Heart right ventricle (tissue), 16 donors: ENCODE data around the gene RUSF1. TPM values are rescaled to one million over a fixed set of nuclear protein-coding genes. Genes with fewer than 3 reads are reported as not detected.

ENCODE experiments used
- ATAC-seq, 8 donors: fragments of 200-7000 bp; cut with Tn5 transposase; one replicate each; pipeline ENCODE4 v1.9.1; 2020; ENCODE audit warnings: mild to moderate bottlenecking in 8 of 8, moderate library complexity in 8 of 8, moderate number of reproducible peaks in 1 of 8
- DNase-seq, 2 donors: peaks; one replicate each; pipeline ENCODE4 v3.0.0-alpha.2; 2020
- H3K27ac ChIP-seq, 10 donors: fragments of 200-600 bp; sonication (generic) in 2 of 10; one replicate each; pipeline versions ENCODE4 v1.5.0 to v1.8.0; 2020 to 2022; ENCODE audit warnings: mild to moderate bottlenecking in 3 of 10
- H3K27me3 ChIP-seq, 7 donors: fragments of 200-600 bp; one replicate each; pipeline ENCODE4 v1.8.0; 2021 to 2022; ENCODE audit warnings: mild to moderate bottlenecking in 2 of 7
- H3K36me3 ChIP-seq, 9 donors: fragments of 200-600 bp; sonication (generic) in 1 of 9; one replicate each; pipeline versions ENCODE4 v1.5.0 to v1.8.0; 2020 to 2022; ENCODE audit warnings: mild to moderate bottlenecking in 2 of 9
- H3K4me1 ChIP-seq, 9 donors: fragments of 200-600 bp; sonication (generic) in 1 of 9; one replicate each; pipeline versions ENCODE4 v1.5.0 to v1.8.0; 2020 to 2022; ENCODE audit warnings: mild to moderate bottlenecking in 4 of 9
- H3K4me3 ChIP-seq, 10 donors: fragments of 200-600 bp; sonication (generic) in 2 of 10; one replicate each; pipeline versions ENCODE4 v1.5.0 to v1.8.0; 2020 to 2022; ENCODE audit warnings: mild to moderate bottlenecking in 7 of 10, moderate library complexity in 2 of 10
- H3K9me3 ChIP-seq, 11 donors: fragments of 200-600 bp in 10 of 11; sonication (generic) in 2 of 11; one replicate each; pipeline versions ENCODE4 v1.5.0 to v1.8.0; 2013 to 2022; ENCODE audit warnings: mild to moderate bottlenecking in 2 of 11, control low read depth in 1 of 11, moderate library complexity in 1 of 11
- CTCF ChIP-seq, 9 donors: fragments of 200-600 bp; sonication (generic) in 2 of 9; IDR thresholded peaks; one replicate each; pipeline versions ENCODE4 v1.5.0 to v1.8.0; 2021 to 2022; ENCODE audit warnings: antibody characterized with exemption in 9 of 9, mild to moderate bottlenecking in 5 of 9, moderate library complexity in 1 of 9
- WGBS, 2 donors: extraction: QIAGEN DNeasy Blood & Tissue Kit; methylation state at CpG; one replicate each; pipeline ENCODE4 v1.1.7; 2013; ENCODE audit warnings: inconsistent platforms in 1 of 2; 5-methylcytosine and 5-hydroxymethylcytosine counted together
- intact Hi-C, 10 donors: fragments of 100-400 bp; cut with DNase I; formaldehyde crosslinking; loops; one replicate each; pipeline versions ENCODE4 v1.11.1 to v1.14.2; 2022
- polyA plus RNA-seq, 2 donors: library from polyadenylated mRNA; stranded (reverse); fragments of 200-250 nt; gene quantifications; one replicate each; pipeline ENCODE4 v1.2.3, GENCODE V29; 2013
- total RNA-seq, 10 donors: library from RNA; stranded (reverse); fragmentation: NEBNext Ultra II Directional in 3 of 10; extraction: Animal tissue kit (Norgen Biotek cat#: 25700) in 3 of 10; gene quantifications; one replicate each; pipeline versions ENCODE4 v1.2.1 to v1.2.4, GENCODE V29; 2021 to 2023
- donor health status: Arrhythmogenic right ventricular cardiomyopathy.
- donor health status: ischemic (EF 13 %, LVEDD 7.1; RV severe dilation, severe dysfunction).
- donor health status: healthy with polysubstance abuse.
- donor health status: DM: no; HTN: yes; CAD: no.
- donor health status: DM: no; HTN: no; CAD: no.
- donor health status: ischemic (EF 25% LVEDD 6.9; RV normal size, moderate dysfunction).
- donor health status: ischemic (EF 25% LVEDD 5.7; RV mildly dilated, moderate dysfunction).
- donor health status: healthy.
- donor health status: DM: yes; HTN: yes; CAD: no.
- donor health status: Ischemic cardiomyopathy.
- donor health status: ischemic (EF 35%, LVEDD 5.7; RV mildly dilated, moderate dysfunction).
- donor health status: nonischemic (EF 11% LVEDD 7.7; RV severe dilation, severe dysfunction).
- donor health status: DM: yes; HTN: yes; CAD: no.
- donor health status: PGD.
- donor health status: ischemic (EF 29% LVEDD 5.4; RV normal size, mild dysfunction).
- donor health status: nonischemic (EF 23%, LVEDD 6.1; RV moderate dilation, normal function).

Gene RUSF1
- total and polyA plus RNA-seq, 12 donors: 21.9 to 44.4 (median 25.0) TPM

DNA sequence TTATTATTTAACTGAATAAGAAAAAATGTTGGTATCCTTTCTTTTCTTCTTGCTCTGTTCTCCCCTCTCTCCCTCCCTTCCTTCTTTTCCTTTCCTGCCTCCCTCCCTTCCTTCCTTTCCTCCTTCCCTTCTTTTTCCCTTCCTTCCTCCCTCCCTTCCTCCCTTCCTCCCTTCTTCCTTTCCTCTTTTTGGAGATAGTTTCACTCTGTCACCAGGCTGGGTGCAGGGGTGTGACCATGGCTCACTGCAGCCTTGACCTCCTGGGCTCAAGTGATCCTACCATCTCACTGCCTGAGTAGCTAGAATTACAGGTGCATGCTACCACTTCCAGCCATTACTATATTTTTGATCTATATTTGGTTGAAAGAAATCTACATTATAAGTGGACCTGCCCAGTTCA is 5.7 kb upstream of the RUSF1 start:
- ATAC-seq (no peak), DNase-seq (no peak)
- Histone ChIP-seq H3K4me1 (peaks cover 3 to 13% (median 9%) of the 10 kb centered on the region in 9 donors), H3K4me3 (no peak overlapping the region), H3K27me3 (peaks cover 0 to 10% (median 0%) of the 10 kb centered on the region in 7 donors), H3K9me3 (no peaks in the 10 kb centered on the region), H3K27ac (no peak overlapping the region), H3K36me3 (no peaks in the 10 kb centered on the region)
- TF ChIP-seq CTCF (IDR thresholded peaks at IDR 0.05): no peak
- intact Hi-C loops: no loop called here

- no peaks in the 10 kb centered on the region for H3K36me3 ChIP-seq
- ATAC-seq: no peak
- no peak overlapping the region for H3K4me3 ChIP-seq
- 71 to 79% methylated on average over 6 of the region's 6 CpGs for WGBS, 2 donors
- TF ChIP-seq CTCF (IDR thresholded peaks at IDR 0.05): no peak
- H3K4me1 ChIP-seq: peaks cover 3 to 15% (median 11%) of the 10 kb centered on the region in 9 donors
- H3K27me3 ChIP-seq: peaks cover 0 to 5% (median 0%) of the 10 kb centered on the region in 7 donors
- intact Hi-C loops: no loop called here
- H3K27ac ChIP-seq: no peak overlapping the region
- H3K9me3 ChIP-seq: no peaks in the 10 kb centered on the region
- no peak for DNase-seq
These were observed 4.9 kb upstream of the RUSF1 start for GRCh38 chr16:31513126-31513525.

DNA sequence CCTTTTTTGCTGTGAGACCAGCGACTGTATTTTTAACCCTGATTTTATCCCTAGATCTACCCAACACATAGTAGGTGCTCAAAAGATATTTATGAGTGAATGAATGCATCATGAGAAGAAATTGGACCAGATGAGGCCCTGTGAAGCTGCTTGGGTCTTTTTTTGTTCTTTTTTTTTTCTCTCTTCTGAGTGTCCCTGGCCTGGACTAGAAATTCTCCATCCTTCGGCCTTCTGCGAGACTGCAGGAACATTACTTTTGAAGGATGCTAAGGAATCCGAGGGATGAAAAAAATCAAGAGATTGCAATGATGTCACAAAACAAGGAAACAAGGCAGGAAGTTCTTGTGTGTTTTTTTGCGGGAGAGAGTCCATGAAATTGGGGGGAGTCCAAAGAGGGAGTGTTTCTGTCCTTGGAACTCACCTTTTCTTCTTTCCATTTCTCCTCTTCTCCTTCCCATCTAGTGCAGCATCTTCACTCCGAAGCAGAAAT is 560 bp upstream of the RUSF1 start:
- Histone ChIP-seq H3K36me3 (peaks cover 0 to 15% (median 0%) of the 10 kb centered on the region in 9 donors), H3K27ac (peak overlapping the region; percentile 83 to 99 (median 95)), H3K4me3 (peak overlapping the region; percentile 79 to 98 (median 88)), H3K9me3 (no peaks in the 10 kb centered on the region), H3K4me1 (peaks cover 5 to 52% (median 46%) of the 10 kb centered on the region in 9 donors), H3K27me3 (no peaks in the 10 kb centered on the region)
- 10 to 11% methylated on average over 6 of the region's 6 CpGs for WGBS, 2 donors
- intact Hi-C loops: loop anchor here in 7 of 10 donors (1.0 to 10.0 kb wide), 7 partner anchors 36 to 356 kb away; partner anchors contain the start of genes TGFB1I1 (in 4 of the 7) and ARMC5 (in 1 of the 7)
- no peak for TF ChIP-seq CTCF (IDR thresholded peaks at IDR 0.05)
- ATAC-seq: peak in 7 of 8 donors; percentile 2 to 35 (median 15)
- no peak for DNase-seq

DNA sequence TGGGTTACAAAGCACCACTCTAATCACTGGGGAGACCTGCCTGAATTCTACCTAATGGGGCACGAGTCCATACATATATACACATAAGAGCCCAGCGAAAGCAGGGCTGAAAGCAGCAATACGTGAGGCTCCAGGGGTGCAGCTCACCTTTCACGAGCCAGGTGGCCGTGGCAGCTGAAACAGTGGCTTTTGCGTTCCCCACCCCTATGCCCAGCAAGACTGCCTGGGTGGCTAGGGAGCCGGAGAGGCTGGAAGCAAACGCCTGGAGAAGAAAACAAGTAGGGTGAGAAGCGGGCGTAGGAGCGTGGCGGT is 618 bp downstream of the RUSF1 start:
- intact Hi-C loops: loop anchor here in 6 of 10 donors (5.0 to 10.0 kb wide), 5 partner anchors 35 to 357 kb away; partner anchors contain the start of gene TGFB1I1 (in 4 of the 6)
- WGBS, 2 donors: 1 to 2% methylated on average over 12 of the region's 12 CpGs
- peaks cover 5 to 64% (median 52%) of the 10 kb centered on the region in 9 donors for H3K4me1 ChIP-seq

More for the DNA sequence above, 618 bp downstream of the RUSF1 start:
- Histone ChIP-seq H3K36me3 (peaks cover 0 to 15% (median 0%) of the 10 kb centered on the region in 9 donors), H3K9me3 (no peaks in the 10 kb centered on the region), H3K27me3 (no peaks in the 10 kb centered on the region), H3K27ac (peak overlapping the region; percentile 83 to 99 (median 95)), H3K4me3 (peak overlapping the region; percentile 79 to 98 (median 88))
- ATAC-seq (peak in 3 of 8 donors; percentile 3 to 16 (median 9)), DNase-seq (no peak)
- no peak for TF ChIP-seq CTCF (IDR thresholded peaks at IDR 0.05)
